SK-N-SH (cell line): ENCODE results near the gene CLASRP. TPM values are rescaled to one million over a fixed set of nuclear protein-coding genes. Genes with fewer than 3 reads are reported as not detected.

Experiments
- CTCF ChIA-PET: fragments of 300-600, 350-600 bp; formaldehyde crosslinking; extraction: SDS; loops from one replicate; lab custom pipeline; 2021; lab: Yijun Ruan, JAX
- POLR2A ChIA-PET: fragments of 350-600 bp; sonication (Branson Sonifier 250); formaldehyde crosslinking; extraction: SDS; loops from one replicate; lab custom pipeline; 2020; ENCODE audit warnings: antibody characterized with exemption, inconsistent platforms; lab: Yijun Ruan, JAX
- DNase-seq: peaks from one replicate; pipeline ENCODE4 v3.0.0; 2012
- H2AFZ ChIP-seq: fragments of 200-600 bp; sonication (generic); 2 replicates; pipeline ENCODE4 v1.8.1; 2016; ENCODE audit warnings: antibody characterized with exemption, mild to moderate bottlenecking, low read depth
- H3F3A ChIP-seq: fragments of 200-600 bp; sonication (generic); replicated peaks from 2 replicates; pipeline ENCODE3; 2016; ENCODE audit warnings: antibody characterized with exemption, mild to moderate bottlenecking; ENCODE audit not compliant: insufficient read depth
- H3K27ac ChIP-seq, 2 experiments: fragments of 200-500 bp in 1 of 2; fragments of 200-600 bp in 1 of 2; sonication (Bioruptor generic) in 1 of 2; sonication (generic), shearing (Covaris generic) in 1 of 2; 2 replicates each; pipeline versions ENCODE4 v1.5.1 to v1.6.1; 2014 to 2016; ENCODE audit warnings: low read depth in 2 of 2, inconsistent platforms in 1 of 2, low read length in 1 of 2, mild to moderate bottlenecking in 1 of 2, mixed read lengths in 1 of 2
- H3K27me3 ChIP-seq: fragments of 200-600 bp; sonication (generic), shearing (Covaris generic); 2 replicates; pipeline ENCODE4 v1.6.1; 2016; ENCODE audit warnings: mixed run types; ENCODE audit not compliant: insufficient read depth
- H3K36me3 ChIP-seq, 2 experiments: fragments of 200-500 bp in 1 of 2; fragments of 200-600 bp in 1 of 2; sonication (Bioruptor generic) in 1 of 2; sonication (generic) in 1 of 2; replicated peaks in 1 of 2; 2 replicates each; pipeline versions ENCODE3 to v1.5.1; 2014 to 2016; ENCODE audit warnings: low read length in 1 of 2, mild to moderate bottlenecking in 1 of 2; ENCODE audit not compliant: insufficient read depth in 2 of 2, control insufficient read depth in 1 of 2
- H3K4me1 ChIP-seq, 2 experiments: fragments of 200-500 bp in 1 of 2; fragments of 200-600 bp in 1 of 2; sonication (Bioruptor generic) in 1 of 2; sonication (generic), shearing (Covaris generic) in 1 of 2; 2 replicates each; pipeline versions ENCODE4 v1.5.1 to v1.6.1; 2014 to 2016; ENCODE audit warnings: low read depth in 1 of 2, low read length in 1 of 2, mixed run types in 1 of 2; ENCODE audit not compliant: insufficient read depth in 2 of 2, control insufficient read depth in 1 of 2
- H3K4me2 ChIP-seq: fragments of 200-600 bp; sonication (generic), shearing (Covaris generic); 2 replicates; pipeline ENCODE4 v1.6.1; 2017; ENCODE audit warnings: mixed run types
- H3K4me3 ChIP-seq, 2 experiments: fragments of 200-500 bp in 1 of 2; fragments of 200-600 bp in 1 of 2; sonication (Bioruptor generic) in 1 of 2; sonication (generic), shearing (Covaris generic) in 1 of 2; 2 replicates each; pipeline versions ENCODE4 v1.5.1 to v1.8.1; 2014 to 2016; ENCODE audit warnings: low read depth in 2 of 2, inconsistent platforms in 1 of 2, low read length in 1 of 2, mild to moderate bottlenecking in 1 of 2, mixed read lengths in 1 of 2, moderate library complexity in 1 of 2
- H3K79me2 ChIP-seq: fragments of 200-600 bp; sonication (generic); 2 replicates; pipeline ENCODE4 v1.8.1; 2017; ENCODE audit warnings: mild to moderate bottlenecking; ENCODE audit not compliant: insufficient read depth
- H3K9ac ChIP-seq: fragments of 200-600 bp; sonication (generic); 2 replicates; pipeline ENCODE4 v1.6.1; 2017; ENCODE audit warnings: mixed run types
- H3K9me2 ChIP-seq: fragments of 200-600 bp; sonication (generic); 2 replicates; pipeline ENCODE4 v1.6.1; 2017; ENCODE audit warnings: mixed run types
- H3K9me3 ChIP-seq: fragments of 200-600 bp; sonication (generic); 2 replicates; pipeline ENCODE4 v1.6.1; 2017; ENCODE audit warnings: mixed run types, mild to moderate bottlenecking, moderate library complexity
- H4K20me1 ChIP-seq: fragments of 200-600 bp; sonication (generic); 2 replicates; pipeline ENCODE4 v1.6.1; 2017; ENCODE audit warnings: mild to moderate bottlenecking, mixed run types; ENCODE audit not compliant: insufficient read depth
- EP300 ChIP-seq, 2 experiments: IDR thresholded peaks; 2 replicates each; pipeline versions ENCODE4 v1.4.0 to v1.6.1; 2012; ENCODE audit warnings: borderline replicate concordance in 1 of 2, low read depth in 1 of 2, low read length in 1 of 2
- FOXM1 ChIP-seq: IDR thresholded peaks from 2 replicates; pipeline ENCODE4 v1.4.0; 2012; ENCODE audit warnings: low read depth, mild to moderate bottlenecking
- JUND ChIP-seq: IDR thresholded peaks from 2 replicates; pipeline ENCODE4 v1.4.0; 2012
- RAD21 ChIP-seq: IDR thresholded peaks from 2 replicates; pipeline ENCODE4 v1.6.1; 2012; ENCODE audit warnings: mild to moderate bottlenecking, low read length
- RXRA ChIP-seq: IDR thresholded peaks from 2 replicates; pipeline ENCODE4 v1.4.0; 2012; ENCODE audit warnings: low read depth, mild to moderate bottlenecking, borderline replicate concordance
- TCF12 ChIP-seq: IDR thresholded peaks from 2 replicates; pipeline ENCODE4 v1.4.0; 2012
- WGBS: methylation state at CpG from one replicate; pipeline ENCODE4 v1.1.6; 2017; ENCODE audit warnings: low lambda C conversion rate; 5-methylcytosine and 5-hydroxymethylcytosine counted together
- polyA plus RNA-seq, 3 experiments: library from polyadenylated mRNA; depleted of rRNA; stranded (reverse); fragments of >200 nt; gene quantifications; 2 replicates each; pipeline ENCODE4 v1.2.3, GENCODE V29; 2012
- TF ChIP-seq, protein P1 (sequence below): fragments of 200-600 bp; sonication (generic); IDR thresholded peaks from 2 replicates; pipeline ENCODE4 v1.6.1; 2017; ENCODE audit warnings: antibody characterized with exemption, mild to moderate bottlenecking, moderate library complexity
- TF ChIP-seq, protein P2 (sequence below): fragments of 150-350 bp; IDR thresholded peaks from 2 replicates; pipeline ENCODE4 v1.6.1; 2017; ENCODE audit warnings: antibody characterized with exemption, low read length, low read depth, borderline replicate concordance
- TF ChIP-seq, protein P3 (sequence below): IDR thresholded peaks from 2 replicates; pipeline ENCODE4 v1.4.0; 2012; ENCODE audit warnings: low read depth, borderline replicate concordance
- TF ChIP-seq, protein P4 (sequence below): IDR thresholded peaks from 2 replicates; pipeline ENCODE4 v1.4.0; 2012; ENCODE audit warnings: low read depth, borderline replicate concordance
- TF ChIP-seq, protein P5 (sequence below): IDR thresholded peaks from 2 replicates; pipeline ENCODE4 v1.4.0; 2012; ENCODE audit warnings: low read depth

Gene CLASRP
- polyA plus RNA-seq, 1 of the 3 experiments (the other 2 are of a cell fraction) = 54.8 TPM

DNA sequence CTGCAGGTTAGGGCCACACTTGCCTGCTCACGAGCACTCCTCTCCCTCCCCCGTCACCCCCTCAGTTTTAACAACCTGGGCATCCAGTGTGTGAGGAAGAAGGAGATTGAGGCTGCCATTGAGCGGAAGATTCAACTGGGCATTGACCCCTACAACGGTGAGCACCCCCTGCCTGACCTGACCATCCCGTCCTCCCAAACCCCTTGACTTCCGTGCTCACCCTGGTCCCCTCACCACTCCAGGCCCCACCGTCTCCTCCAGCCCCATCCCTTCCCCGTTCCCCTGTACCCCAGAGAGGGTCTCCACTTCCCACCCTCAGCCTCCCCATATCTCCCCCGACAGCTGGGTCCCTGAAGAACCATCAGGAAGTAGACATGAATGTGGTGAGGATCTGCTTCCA lies 13.6 kb upstream of the CLASRP start:
- WGBS = 83% methylated on average over 8 of the region's 9 CpGs
- Histone ChIP-seq H3K9me2 (no peaks in the 10 kb centered on the region), H3K36me3 (peaks cover 0 to 7% of the 10 kb centered on the region in 2 experiments), H3K79me2 (no peaks in the 10 kb centered on the region), H3K9ac (no peak overlapping the region), H3K9me3 (no peaks in the 10 kb centered on the region), H3K27me3 (no peaks in the 10 kb centered on the region), H3K4me3 (no peak overlapping the region), H2AFZ (no peak overlapping the region), H3K4me2 (no peak overlapping the region), H3F3A (no peaks in the 10 kb centered on the region), H4K20me1 (no peaks in the 10 kb centered on the region), H3K4me1 (no peaks in the 10 kb centered on the region), H3K27ac (no peak overlapping the region)
- DNase-seq = no peak
- TF ChIP-seq JUND = no peak
- TF ChIP-seq RAD21 = no peak
- TF ChIP-seq EP300 (IDR thresholded peaks at IDR 0.05; ENCODE audit: borderline replicate concordance in 1 of 2, low read depth in 1 of 2, low read length in 1 of 2) = no peak
- TF ChIP-seq, protein P1, sequence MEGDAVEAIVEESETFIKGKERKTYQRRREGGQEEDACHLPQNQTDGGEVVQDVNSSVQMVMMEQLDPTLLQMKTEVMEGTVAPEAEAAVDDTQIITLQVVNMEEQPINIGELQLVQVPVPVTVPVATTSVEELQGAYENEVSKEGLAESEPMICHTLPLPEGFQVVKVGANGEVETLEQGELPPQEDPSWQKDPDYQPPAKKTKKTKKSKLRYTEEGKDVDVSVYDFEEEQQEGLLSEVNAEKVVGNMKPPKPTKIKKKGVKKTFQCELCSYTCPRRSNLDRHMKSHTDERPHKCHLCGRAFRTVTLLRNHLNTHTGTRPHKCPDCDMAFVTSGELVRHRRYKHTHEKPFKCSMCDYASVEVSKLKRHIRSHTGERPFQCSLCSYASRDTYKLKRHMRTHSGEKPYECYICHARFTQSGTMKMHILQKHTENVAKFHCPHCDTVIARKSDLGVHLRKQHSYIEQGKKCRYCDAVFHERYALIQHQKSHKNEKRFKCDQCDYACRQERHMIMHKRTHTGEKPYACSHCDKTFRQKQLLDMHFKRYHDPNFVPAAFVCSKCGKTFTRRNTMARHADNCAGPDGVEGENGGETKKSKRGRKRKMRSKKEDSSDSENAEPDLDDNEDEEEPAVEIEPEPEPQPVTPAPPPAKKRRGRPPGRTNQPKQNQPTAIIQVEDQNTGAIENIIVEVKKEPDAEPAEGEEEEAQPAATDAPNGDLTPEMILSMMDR = no peak
- ChIA-PET CTCF (no interaction called here), POLR2A (no interaction called here)

DNA sequence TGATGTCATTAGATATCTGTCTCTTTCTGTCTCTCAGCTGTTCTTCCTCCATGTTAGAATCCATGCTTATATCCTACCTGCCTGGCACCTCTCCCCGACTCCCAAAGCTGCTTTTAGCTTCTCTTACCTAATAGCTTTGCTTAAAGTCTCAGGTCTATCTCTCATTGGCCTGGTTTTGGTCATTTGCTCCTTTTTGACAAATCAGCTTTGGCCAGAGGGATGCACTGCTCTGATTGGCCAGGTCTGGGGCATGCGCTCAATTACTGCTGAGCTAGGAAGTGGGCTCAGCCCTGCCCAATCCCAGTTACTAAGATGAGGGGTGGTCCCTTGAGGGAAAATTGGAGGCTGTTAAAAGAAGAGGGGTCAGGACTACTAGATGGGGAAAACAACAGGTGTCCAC lies 11.5 kb upstream of the CLASRP start:
- Histone ChIP-seq H3K4me1 (no peaks in the 10 kb centered on the region), H3K27ac (no peak overlapping the region), H3K27me3 (no peaks in the 10 kb centered on the region), H3K36me3 (peaks cover 0 to 8% of the 10 kb centered on the region in 2 experiments), H3F3A (no peaks in the 10 kb centered on the region), H3K9me3 (no peaks in the 10 kb centered on the region), H2AFZ (no peak overlapping the region), H3K9me2 (no peaks in the 10 kb centered on the region), H3K4me3 (no peak overlapping the region), H3K9ac (no peak overlapping the region), H3K4me2 (no peak overlapping the region), H3K79me2 (no peaks in the 10 kb centered on the region), H4K20me1 (no peaks in the 10 kb centered on the region)
- WGBS = 89% methylated on average over 2 of the region's 2 CpGs
- CTCF ChIA-PET = interaction anchor here (0.9 to 4.5 kb wide), 3 partner anchors 10 to 457 kb away, joined by 3 to 13 read pairs (median 3); no protein-coding TSS in a partner anchor
- no peak for DNase-seq
- TF ChIP-seq FOXM1 = no peak
- TF ChIP-seq, protein P2, sequence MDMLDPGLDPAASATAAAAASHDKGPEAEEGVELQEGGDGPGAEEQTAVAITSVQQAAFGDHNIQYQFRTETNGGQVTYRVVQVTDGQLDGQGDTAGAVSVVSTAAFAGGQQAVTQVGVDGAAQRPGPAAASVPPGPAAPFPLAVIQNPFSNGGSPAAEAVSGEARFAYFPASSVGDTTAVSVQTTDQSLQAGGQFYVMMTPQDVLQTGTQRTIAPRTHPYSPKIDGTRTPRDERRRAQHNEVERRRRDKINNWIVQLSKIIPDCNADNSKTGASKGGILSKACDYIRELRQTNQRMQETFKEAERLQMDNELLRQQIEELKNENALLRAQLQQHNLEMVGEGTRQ = no peak
- TF ChIP-seq, protein P3, sequence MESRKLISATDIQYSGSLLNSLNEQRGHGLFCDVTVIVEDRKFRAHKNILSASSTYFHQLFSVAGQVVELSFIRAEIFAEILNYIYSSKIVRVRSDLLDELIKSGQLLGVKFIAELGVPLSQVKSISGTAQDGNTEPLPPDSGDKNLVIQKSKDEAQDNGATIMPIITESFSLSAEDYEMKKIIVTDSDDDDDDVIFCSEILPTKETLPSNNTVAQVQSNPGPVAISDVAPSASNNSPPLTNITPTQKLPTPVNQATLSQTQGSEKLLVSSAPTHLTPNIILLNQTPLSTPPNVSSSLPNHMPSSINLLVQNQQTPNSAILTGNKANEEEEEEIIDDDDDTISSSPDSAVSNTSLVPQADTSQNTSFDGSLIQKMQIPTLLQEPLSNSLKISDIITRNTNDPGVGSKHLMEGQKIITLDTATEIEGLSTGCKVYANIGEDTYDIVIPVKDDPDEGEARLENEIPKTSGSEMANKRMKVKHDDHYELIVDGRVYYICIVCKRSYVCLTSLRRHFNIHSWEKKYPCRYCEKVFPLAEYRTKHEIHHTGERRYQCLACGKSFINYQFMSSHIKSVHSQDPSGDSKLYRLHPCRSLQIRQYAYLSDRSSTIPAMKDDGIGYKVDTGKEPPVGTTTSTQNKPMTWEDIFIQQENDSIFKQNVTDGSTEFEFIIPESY = no peak
- TF ChIP-seq TCF12 = no peak
- TF ChIP-seq, protein P4, sequence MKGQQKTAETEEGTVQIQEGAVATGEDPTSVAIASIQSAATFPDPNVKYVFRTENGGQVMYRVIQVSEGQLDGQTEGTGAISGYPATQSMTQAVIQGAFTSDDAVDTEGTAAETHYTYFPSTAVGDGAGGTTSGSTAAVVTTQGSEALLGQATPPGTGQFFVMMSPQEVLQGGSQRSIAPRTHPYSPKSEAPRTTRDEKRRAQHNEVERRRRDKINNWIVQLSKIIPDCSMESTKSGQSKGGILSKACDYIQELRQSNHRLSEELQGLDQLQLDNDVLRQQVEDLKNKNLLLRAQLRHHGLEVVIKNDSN = no peak
- TF ChIP-seq RXRA = no peak
- TF ChIP-seq, protein P5, sequence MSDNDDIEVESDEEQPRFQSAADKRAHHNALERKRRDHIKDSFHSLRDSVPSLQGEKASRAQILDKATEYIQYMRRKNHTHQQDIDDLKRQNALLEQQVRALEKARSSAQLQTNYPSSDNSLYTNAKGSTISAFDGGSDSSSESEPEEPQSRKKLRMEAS = no peak
- POLR2A ChIA-PET = interaction anchor here (0.6 to 2.3 kb wide), 2 partner anchors 11 to 651 kb away, joined by 3 to 11 read pairs; partner anchors contain the start of gene CLASRP
